DMS153 (cell line): ENCODE data around the gene DAPK1.
A peak's percentile ranks its signal among the peaks of the same experiment; 100 is the strongest.

Experiments used
- DNase-seq: peaks from one replicate; lab custom pipeline; 2025; lab: John Stamatoyannopoulos, UW

DAPK1 gene

DNA sequence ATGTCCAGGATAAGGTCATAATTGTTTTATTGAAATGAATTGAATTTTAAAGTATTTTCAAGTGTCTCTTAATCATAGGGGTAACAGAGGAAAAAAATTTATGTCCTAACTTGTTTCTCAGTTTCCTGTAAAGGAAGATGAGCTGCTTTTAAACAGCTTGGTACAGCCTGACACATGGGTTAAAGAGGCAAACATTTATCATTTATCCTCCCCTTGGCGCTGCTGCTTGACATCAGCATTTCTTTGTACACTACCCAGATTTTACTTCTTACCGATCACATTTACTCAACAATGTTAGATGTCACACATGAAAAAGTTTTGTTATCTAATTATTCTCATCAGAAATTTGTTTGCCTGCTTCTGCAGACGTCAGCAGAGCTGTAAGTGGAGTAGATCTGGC, 148.9 kb downstream of the DAPK1 start:
- DNase-seq = no peak

DNA sequence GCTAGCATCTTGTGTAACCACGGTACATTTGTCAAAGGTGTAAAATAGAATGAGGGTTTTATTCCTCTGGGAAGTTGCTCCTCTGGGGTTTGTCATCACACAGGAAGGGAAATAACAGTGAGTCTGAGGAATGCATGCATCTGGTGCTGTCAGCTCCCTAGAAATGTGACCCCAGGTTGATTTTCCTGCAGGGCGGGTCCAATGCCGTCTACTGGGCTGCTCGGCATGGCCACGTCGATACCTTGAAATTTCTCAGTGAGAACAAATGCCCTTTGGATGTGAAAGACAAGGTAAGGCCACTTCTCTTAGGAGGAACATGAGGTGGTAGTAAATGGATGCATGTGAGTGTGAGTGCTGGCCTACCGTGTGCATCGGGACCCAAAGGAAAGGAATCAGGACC, 149.4 kb downstream of the DAPK1 start:
- DNase-seq = no peak

DNA sequence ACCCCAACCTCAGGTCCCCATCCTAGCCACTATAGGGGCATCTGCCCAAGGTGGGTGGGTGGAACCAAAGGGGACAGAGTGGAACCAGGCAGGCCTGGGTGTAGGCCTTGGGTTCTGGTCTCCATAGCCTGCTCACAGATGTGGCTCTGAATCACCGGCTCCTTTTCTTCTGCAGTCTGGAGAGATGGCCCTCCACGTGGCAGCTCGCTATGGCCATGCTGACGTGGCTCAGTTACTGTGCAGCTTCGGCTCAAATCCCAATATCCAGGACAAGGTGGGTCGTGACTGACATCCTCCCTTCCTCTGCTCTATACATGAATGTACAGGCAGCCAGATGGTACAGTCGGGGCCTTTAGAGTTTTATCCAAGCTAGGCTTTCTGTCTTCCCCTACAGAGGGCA, 150.9 kb downstream of the DAPK1 start:
- no peak for DNase-seq

DNA sequence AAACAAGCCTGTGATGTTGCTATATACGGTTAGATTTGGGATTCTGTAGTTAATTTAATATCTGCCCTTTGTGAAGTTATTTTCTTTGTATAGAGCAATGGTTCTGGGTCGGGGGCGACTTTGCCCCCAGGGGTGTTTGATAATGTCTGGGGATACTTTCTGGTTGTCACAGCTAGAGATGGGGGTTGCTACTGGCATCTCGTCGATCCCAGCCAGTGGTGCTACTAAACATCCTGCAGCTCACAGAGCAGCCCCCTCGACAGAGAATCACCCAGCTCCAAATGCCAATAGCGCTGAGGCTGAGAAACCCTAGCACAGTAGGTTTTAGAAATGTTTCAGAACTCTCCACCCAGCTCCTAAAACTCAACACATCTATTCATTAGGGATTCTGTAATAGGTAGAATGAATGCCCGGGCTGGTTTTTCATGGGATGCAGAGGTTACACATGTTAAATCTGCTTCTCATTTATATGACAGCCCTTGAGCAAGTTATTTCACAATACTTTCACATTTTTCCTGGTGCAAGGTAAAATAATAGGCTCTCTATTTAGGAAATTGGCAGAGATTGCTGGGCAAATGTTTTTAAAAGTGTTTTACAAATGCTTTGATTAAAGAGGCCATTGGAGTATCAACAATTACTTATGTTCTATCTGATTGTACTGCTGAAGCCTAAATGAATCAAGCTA, 153.1 kb downstream of the DAPK1 start:
- DNase-seq = no peak

DNA sequence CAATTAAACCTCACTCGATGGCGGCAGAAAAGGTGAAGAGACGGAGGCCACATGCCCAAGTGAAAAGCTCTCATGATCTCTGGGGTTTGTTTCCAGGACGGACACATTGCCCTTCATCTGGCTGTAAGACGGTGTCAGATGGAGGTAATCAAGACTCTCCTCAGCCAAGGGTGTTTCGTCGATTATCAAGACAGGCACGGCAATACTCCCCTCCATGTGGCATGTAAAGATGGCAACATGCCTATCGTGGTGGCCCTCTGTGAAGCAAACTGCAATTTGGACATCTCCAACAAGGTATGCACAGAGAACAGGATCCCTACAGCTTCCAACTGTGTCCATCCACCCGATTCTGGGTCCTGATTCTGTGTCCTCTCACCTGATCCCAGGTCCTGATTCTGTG, 153.8 kb downstream of the DAPK1 start:
- DNase-seq = no peak

DNA sequence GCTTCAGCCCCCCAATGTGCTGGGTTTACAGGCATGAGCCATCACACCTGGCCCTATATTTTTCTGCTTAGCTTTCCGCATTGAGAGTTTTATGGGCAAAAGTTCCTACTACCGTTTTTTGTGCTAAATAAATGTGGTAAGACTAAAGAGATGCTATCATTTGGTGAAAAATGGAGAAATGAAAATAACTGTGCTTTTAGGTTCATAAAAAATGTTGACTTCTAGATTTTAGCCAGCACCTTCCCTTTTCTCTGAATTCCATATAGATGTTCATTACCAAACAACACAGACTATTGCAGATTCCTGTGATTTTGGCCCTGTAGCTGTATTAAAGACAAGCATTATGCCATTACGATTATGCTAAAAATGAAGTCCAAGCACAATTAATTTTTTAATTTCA, 156.3 kb downstream of the DAPK1 start:
- no peak for DNase-seq

DNA sequence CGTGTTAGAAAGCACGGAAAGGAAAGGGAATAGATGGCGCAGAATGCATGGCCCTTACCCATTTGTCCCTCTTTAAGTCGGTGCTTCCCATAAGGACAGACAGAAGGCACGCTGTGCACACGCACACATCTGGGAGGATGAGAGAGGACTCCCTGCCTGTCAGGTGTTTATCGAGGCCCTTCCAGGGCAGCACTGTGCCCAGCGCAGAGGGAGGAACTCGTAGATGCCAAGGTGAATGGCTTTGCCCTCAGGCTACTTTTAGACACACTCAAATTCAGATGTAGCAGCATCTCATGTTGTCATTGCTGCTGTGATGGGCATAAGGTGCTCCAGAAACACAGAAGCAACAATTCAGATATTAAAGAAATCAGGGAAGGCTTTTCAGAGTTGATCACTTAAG, 158.1 kb downstream of the DAPK1 start:
- DNase-seq = no peak

DNA sequence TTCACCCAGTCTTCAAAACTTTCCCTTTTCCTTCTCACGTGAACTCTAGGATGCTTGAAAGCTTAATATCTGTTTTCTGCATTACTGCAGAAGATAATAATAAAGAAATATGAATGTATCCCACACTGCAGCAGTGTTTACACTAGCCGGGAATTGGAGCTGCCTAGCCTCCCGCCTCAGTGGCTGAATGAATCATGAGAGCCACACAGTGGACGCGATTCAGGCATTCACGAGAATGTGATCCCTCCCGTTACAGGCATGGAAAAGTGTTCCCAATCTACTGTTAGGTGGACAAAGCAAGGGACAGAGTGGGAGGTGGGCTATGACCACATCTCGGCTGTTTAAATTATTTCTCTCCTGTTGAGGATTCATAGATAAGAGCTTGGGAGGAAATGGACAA, 158.8 kb downstream of the DAPK1 start:
- no peak for DNase-seq

DNA sequence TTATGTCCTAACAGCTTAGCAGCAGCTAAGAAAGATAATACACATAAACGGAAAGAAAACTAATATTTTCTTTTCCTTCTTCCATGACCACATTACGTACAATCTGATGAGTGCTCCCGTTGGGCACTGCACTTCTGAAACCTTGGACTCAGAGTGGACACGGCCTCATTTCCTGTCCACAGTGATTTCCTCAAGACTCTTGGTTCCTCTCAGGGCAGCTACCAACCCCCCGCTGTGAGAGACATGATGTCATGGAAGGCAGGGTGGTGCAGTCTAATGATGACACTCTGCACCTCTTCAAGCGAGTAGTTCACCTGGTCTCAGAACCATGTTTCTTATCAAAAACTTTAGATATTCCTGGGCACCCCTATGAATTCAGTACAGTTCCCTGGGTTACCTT, 159.5 kb downstream of the DAPK1 start:
- no peak for DNase-seq

DNA sequence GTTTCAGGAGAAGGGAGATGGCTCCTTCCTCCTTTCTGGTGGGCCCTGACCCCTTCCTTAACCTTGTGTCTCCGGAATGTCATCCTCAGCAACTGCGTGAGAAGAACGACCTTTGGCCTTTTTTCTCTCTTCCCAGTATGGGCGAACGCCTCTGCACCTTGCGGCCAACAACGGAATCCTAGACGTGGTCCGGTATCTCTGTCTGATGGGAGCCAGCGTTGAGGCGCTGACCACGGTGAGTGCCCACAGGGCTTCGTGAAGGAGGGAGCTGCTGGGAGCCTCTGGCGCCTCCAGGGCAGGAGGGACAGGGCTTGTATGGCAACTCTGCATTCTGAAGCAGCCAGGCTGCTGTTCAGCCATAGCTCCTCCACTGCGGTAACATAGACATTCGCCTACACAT, 160.2 kb downstream of the DAPK1 start:
- DNase-seq = no peak

DNA sequence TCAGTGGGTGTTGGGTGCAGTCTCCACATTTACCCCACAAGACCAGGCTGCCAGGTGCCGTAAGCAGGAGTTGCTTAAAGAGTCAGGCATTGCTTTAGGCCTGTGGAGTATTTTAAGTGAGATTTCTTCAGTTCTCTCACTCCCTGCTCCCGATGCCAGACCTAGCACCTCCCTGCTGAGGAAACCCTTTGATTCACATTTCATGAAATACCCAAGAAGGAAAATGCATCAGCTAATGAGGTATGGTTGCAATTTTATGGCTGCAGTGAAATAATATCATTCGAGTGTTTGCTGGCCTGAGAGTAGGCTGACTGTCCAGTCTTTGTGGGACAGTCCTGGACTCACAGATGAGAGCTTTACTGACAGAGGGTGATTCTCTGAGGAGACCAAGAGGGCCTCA, 160.8 kb downstream of the DAPK1 start:
- no peak for DNase-seq

DNA sequence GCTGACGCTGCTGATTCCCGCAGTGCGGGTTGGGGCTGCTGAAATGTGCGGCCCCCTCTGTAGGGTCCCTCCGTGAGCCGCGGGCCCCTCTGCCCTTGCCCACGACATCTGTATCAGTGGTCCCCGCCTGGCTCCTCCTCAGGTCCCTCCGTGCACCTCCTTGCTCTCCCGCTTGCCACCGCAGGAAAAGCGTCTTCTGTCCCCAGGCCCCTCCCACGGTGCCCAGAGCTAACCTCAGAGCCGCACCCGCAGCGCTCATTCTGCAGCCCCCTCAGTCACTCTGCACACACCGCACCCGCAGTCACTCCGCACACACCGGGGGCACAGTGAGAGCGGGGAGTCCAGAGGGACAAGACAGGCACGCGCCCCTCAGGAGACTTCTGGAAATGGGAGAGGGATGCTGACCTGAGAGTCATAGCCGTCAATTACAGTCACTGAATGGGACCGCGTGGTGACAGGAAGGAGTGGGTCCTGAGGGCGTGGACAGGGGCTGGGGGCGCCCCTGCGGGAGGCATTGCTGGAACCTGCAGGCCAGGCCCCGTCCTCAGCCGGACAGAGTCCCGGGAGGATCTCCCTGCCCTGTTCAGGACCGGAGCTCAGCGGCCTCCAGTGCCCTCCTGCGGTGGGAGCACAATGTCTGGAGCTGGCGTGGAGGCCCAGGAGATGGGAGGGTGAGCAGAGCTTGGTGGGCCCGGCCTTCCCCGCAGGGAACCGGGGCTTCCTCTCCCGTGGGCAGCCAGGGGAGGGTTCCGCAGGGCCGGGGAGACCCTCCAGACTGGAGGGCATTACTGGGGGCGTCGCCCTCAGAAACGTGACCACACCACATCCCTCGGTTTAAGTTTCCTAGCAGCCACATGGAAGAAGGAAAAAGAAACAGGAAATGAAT, 162.1 kb downstream of the DAPK1 start:
- no peak for DNase-seq

DNA sequence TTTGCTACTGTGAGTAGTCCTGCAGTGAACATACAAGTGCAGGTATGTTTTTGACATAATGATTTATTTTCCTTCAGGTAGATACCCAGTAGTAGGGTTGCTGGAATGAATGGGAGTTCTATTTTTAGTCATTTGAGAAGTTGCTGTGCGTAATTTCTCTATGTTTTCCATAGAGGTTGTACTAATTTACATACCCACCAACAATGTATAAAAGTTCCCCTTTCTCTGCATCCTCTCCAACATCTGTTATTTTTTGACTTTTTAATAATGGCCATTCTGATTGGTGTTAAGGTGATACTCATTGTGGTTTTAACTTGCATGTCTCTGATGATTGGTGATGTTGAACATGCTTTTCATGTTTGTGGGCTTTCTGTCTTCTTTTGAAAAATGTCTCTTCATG, 163.6 kb downstream of the DAPK1 start:
- DNase-seq = no peak

DNA sequence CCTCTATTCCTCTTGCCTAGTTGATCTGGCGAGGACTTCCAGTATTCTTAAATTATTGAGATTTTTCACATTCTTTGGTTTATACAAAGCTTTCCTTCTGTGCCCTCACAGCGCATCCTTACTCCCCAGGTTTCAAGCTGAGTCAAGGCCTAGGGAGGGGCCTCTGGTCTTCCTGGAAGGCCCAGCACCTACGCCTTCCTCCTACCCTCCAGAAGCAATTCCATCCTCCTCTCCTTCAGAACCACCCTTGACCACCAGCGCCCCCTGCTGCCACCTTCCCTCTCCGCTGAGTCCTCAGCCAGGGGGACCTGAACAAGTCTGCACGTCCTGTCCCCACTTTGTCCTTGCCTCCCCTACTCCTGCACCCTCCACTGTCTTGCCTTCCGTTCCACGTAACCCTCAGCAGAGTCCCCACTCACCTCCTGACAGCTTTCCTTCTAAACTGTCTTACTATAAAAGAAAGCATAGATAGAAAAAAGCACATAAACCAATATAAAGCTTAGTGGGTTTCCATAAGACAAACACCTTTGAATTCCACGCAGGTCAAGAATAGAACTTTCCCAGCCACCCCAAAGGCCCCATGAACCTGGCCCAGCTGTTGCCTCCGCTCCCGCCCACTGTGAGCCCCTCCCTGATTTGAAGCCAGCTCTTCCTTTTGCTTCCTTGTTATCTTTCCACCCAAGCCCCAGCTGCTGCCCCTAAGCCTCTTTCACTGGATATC, 165.3 kb downstream of the DAPK1 start:
- DNase-seq = no peak

DNA sequence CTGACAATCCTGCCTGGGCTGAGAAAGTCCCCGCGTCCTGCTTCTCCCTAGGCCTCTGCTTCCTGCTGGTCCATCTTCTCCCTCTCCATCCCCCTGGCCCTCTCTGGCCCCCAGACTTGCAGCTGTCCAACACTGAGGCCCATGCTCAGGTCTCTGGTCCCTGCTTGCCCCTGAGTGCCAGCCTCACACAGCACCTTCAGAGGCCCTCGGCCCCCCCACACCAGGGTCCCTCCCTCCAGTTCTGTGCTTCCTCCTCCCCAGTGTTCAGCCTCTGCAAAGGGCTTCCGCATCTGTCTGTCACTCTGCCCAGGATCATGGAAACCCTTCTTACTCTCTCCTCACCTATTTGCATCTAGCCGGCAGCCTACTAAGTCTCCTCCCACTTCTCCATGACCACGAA, 165.9 kb downstream of the DAPK1 start:
- DNase-seq = no peak

DNA sequence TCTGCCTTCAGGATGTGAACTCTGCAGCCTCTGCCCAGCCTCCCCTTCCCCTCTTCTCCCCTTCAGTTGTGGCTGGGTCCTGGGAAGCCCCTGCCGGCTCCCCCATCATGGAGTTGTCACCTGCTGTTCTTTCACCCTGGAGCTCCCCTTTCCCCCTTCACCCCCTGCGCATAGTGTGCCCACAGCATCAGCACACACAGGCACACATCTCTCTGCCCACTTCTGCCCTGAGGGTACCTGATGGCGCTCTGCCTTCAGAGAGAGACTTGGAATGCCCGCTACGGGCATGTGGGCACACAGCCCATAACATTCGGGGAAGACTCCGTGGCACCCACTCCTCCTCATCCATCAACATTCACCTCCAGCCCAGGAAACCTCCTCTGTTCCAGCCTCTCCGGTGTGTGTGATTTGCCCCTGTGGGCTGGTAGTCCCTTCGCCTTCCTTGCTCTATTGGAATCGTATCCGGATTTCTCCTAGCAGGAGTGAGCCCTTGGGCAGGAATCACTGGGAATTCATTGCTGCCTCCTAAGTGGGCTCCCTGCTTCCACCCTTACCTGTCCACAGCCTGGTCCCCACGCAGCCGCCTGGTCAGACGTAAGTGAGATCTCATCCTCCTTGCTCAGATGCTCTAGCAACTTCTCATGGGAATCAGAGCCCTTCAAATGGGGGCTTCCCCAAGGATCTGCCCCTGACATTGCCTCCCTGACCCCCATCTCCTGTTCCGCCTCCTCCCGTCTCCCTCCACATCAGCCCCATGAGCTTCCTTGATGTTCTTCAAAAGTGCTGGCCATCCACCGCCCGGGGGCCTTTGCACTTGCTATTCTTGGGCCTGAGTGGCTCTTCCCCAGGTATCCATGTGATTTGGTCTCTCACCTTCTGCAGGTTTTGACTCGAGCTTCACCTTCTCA, 166.7 kb downstream of the DAPK1 start:
- DNase-seq = no peak

DNA sequence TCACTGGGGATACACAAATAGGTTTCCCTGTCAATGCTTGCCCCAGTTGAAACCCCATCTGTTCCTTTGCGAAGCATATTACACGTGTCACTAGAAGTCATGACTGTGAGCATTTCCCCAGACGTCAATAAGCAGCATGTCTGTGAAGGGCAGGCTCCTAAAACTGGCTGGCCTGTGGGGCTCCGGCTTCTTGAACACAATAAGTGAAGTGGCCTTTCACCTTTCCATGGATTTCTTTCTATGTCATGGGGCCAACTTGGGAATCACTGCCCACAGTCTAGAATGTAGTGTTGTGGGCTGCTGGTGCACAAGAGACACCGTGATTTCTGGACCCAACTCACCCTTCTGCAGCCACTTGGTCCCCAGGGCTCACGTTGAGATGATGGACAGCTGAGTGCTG, 167.8 kb downstream of the DAPK1 start:
- DNase-seq = no peak

DNA sequence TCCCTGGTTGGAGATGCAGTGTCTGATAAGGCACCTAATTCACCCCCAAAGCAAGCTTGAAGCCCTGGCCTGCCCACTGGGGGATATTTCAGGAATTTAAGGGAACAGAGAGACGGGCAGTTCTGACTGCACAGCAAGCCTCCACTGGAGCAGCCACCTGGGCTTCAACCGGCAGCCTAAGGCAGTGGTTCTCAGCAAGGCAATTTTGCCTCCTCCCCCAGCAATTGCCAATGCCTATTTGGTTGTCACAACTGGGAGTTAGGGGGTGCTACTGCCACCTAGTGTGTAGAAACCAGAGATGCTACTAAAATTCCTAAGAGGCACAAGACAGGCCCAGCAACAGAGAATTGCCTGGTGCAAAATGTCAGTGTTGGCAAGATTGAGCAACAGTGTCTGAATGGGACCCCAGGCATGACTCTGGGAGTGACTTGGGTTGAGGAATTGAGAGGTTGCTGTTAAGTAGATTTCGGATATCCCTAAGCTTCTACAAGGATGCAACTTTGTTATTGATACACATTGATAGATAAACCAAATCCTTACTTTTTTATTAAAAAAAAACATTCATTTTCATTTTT, 169.6 kb downstream of the DAPK1 start:
- no peak for DNase-seq

DNA sequence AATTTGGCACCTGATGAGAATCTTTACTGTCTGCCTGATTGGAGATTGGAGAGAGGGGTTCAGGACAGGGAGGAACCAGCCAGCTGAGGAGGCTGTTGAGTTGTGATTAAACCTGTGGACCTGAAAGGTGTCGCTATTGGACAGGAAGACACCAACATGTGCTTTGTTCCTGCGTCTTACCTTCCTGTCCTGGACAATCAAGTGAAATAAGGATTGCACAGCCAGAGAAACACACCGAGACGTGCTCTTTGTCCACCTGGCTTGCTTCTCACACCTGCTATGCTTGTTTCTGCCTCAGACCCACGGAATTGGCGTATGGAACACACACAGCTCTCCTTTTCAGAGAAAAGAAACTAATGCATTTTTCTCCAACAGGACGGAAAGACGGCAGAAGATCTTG, 170.6 kb downstream of the DAPK1 start:
- DNase-seq = no peak

DNA sequence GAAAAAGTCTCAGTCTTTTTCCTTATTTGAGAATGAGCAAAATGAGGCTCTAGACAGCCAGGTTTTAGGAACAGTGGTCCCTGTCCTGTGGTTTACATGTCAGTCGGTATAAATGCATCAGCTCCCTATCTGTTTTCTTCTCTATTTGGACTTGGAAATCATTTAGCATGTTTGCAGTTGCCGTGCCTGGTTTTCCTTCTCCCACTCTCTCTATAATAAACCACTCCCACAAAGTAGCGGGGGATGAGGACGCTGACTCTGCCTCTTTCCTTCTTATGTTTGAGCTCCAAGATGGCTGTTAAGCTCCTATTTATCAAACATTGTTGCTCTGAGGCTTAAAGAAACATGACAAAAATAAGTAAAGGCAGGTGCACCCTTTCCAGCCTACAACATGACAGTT, 171.1 kb downstream of the DAPK1 start:
- DNase-seq = no peak

DNA sequence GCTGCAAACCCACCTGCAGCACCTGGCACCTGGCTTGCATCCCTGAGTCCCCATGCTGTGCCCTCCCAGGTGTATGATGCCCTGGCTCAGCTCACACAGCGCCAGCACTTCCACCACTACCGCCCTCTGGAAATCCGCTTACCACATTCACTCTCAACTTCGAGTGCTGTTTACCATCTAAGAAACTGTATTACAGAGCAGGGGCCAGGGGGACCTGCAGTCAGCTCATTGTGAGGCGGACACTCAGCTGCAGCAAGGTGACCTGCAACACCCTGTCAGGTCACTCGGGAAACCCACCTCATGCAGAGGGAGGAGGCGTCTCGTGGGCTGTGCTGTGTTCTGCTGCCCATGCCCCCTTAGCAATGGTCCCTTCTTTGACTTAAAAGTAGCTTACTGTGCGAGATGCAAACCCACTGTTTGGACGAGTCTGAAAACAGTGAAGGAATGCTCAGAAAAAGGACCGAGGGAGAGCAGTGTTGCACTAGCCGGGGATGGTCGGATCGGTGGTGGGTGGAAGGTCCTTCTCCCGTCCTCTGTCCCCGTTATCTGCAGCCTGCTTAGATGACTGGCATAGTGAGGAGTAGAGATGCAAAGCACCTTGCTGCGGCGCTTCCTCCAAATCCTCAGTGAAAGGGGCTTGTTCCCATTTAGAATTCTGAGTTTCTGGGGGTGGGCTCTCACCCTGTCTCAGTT, 173.1 kb downstream of the DAPK1 start:
- DNase-seq = peak; percentile 64
